ENCODE data around the gene LHCGR.

The LHCGR gene

DNA sequence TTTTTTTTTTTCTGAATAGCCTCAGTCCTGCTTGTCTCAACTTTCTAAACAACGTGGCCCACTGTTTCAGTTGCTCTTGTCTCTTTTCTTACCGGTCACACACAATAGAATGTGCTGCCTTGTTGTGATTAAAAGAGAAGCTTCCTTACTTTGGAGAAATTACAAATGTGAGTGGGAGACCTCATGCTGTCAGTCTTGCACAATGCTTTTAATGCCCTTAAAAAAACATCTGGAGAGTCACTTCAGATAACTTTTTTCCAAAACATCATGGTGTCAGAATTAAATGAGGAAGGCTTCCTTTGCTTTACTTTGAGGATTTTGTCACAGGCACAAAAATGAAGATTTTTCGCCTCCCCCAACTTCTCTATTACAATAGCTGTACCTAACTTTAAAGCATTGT lies 37.7 kb downstream of the LHCGR start:
- DNase-seq (ENCODE audit: low read depth, low spot score) = no peak
- TF ChIP-seq, protein P1, sequence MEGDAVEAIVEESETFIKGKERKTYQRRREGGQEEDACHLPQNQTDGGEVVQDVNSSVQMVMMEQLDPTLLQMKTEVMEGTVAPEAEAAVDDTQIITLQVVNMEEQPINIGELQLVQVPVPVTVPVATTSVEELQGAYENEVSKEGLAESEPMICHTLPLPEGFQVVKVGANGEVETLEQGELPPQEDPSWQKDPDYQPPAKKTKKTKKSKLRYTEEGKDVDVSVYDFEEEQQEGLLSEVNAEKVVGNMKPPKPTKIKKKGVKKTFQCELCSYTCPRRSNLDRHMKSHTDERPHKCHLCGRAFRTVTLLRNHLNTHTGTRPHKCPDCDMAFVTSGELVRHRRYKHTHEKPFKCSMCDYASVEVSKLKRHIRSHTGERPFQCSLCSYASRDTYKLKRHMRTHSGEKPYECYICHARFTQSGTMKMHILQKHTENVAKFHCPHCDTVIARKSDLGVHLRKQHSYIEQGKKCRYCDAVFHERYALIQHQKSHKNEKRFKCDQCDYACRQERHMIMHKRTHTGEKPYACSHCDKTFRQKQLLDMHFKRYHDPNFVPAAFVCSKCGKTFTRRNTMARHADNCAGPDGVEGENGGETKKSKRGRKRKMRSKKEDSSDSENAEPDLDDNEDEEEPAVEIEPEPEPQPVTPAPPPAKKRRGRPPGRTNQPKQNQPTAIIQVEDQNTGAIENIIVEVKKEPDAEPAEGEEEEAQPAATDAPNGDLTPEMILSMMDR (IDR thresholded peaks at IDR 0.05; ENCODE audit: insufficient read depth, low read length, missing control alignments) = no peak
- ChIA-PET CTCF (no interaction called here), POLR2A (no interaction called here)
- H3K4me3 ChIP-seq (ENCODE audit: low read depth, low read length) = no peak overlapping the region

DNA sequence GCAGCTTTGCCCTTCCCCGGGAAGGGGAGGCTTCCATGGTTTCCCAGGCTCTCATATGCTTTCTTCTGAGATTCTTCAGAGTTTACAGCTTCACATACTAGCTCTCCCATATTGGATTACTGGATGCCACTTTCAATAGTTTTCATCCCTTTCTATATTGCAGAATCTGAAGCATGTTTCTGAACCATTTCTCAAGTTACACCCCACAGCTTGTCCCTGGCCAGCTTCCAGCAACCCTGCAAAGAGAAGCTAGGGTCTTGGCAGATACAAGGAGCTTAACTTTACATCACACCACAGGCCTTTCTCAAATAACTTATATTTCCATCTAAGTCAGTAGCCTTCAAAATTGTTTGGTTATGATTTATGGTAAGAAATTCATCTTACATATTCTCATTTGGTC lies 39.6 kb downstream of the LHCGR start:
- POLR2A ChIA-PET = interaction anchor here (0.7 kb wide), 1 partner anchor 33 kb away, joined by 3 read pairs; no protein-coding TSS in a partner anchor
- H3K4me3 ChIP-seq (ENCODE audit: low read depth, low read length) = no peak overlapping the region
- no peak for DNase-seq (ENCODE audit: low read depth, low spot score)
- TF ChIP-seq, protein P1 (IDR thresholded peaks at IDR 0.05; ENCODE audit: insufficient read depth, low read length, missing control alignments) = no peak
- CTCF ChIA-PET = no interaction called here

DNA sequence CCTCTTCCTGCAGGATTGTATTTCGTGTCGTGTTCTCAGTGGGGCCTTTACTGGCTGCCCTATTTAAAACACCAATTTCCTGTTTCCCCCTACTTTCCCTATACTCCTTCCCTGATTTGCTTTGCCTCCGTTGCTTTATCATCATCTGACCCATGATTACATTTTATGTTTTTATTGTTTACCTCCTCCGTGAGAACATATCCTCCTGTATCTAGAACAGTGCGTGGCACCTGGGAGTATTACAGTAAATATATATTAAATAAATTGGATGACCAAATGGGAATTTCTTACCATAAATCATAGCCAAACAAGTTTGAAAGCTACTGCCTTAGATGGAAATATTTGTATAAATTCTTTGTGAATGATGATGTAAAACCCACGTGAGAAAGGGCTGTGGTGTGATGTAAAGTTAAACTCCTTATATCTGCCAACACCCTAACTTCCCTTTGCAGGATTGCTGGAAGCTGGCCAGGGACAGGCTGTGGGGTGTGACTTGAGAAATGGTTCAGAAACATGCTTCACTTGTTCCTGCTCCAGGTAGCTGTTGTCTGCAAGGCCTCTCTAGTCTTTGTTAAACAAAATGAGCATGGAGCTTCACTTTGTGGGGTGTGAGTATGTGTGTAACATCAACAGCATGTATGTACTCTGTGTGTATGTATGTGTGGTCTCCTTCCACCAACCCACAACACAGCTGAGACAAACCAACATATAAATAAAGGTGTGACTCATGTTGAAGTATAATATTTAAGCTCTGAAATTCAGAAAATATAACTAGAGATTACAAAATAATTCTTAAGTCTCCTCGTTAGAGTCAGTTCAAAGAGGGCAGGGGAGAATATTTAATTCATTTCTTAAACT lies 40.3 kb downstream of the LHCGR start:
- CTCF ChIA-PET = no interaction called here
- no peak overlapping the region for H3K4me3 ChIP-seq (ENCODE audit: low read depth, low read length)
- DNase-seq (ENCODE audit: low read depth, low spot score) = no peak
- POLR2A ChIA-PET = interaction anchor here (0.7 kb wide), 1 partner anchor 34 kb away, joined by 3 read pairs; no protein-coding TSS in a partner anchor
- TF ChIP-seq, protein P1 (IDR thresholded peaks at IDR 0.05; ENCODE audit: insufficient read depth, low read length, missing control alignments) = no peak

DNA sequence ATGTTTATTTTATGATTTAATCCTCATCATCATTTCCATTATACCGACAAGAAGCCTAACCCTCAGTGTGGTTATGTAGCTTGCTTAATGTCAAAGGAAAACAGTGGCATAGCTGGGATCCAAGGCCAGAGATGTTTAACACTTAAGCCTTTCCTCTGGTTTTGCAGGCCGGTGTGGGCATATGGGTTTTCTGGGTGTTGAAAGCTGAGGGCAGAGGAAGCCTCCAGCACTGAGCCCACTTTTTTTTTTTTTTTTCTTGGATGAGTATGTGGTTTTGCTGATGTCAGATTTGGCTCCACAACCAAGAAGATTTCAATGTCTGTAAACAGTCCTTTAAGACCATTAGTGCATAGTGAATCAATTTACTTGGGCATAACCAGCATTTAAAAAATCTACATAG lies 41.3 kb downstream of the LHCGR start:
- H3K4me3 ChIP-seq (ENCODE audit: low read depth, low read length) = no peak overlapping the region
- ChIA-PET CTCF (no interaction called here), POLR2A (no interaction called here)
- DNase-seq (ENCODE audit: low read depth, low spot score) = no peak
- TF ChIP-seq, protein P1 (IDR thresholded peaks at IDR 0.05; ENCODE audit: insufficient read depth, low read length, missing control alignments) = no peak

DNA sequence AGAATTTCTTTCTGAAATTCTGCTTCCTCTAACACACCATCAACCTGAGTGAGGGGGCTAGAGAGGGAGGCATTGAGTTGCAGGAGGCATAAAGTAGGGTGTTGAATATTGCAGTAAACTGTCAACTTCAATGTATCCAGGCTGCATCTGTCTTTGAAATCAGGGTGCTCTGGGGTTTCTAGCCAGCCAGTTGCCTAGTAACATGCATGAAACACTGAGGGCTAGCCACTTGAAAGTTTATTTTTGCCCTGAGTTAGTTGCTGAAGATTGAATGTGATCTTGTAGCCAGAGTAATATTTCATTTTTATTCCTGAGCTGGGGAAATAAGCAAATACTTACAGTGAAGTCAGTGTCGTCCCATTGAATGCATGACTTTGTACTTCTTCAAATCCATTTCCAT lies 41.9 kb downstream of the LHCGR start:
- TF ChIP-seq, protein P1 (IDR thresholded peaks at IDR 0.05; ENCODE audit: insufficient read depth, low read length, missing control alignments) = no peak
- no peak overlapping the region for H3K4me3 ChIP-seq (ENCODE audit: low read depth, low read length)
- POLR2A ChIA-PET = no interaction called here
- no peak for DNase-seq (ENCODE audit: low read depth, low spot score)
- CTCF ChIA-PET = no interaction called here

DNA sequence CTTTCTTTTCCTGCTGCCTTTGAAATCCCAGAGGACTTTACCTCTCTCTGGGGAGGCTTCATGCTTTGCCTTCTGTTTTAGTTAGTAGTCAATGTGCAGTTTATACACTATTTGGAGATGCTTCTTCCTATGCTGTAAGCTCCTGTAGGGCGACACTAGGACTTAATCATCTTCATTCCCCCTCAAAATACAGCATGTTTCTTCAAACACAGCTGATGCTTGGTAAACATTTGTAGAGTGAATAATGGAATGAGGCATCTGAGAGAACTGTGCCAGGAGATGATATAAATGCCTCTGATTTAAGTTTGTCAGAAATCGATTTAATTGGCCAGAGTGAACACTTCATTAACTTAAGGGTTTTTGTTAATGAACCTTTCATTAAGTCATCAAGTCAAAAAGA lies 43.4 kb downstream of the LHCGR start:
- DNase-seq (ENCODE audit: low read depth, low spot score) = no peak
- TF ChIP-seq, protein P1 (IDR thresholded peaks at IDR 0.05; ENCODE audit: insufficient read depth, low read length, missing control alignments) = no peak
- POLR2A ChIA-PET = no interaction called here
- H3K4me3 ChIP-seq (ENCODE audit: low read depth, low read length) = no peak overlapping the region
- CTCF ChIA-PET = no interaction called here

All from AG04449 (cell line).